Mesendoderm (in vitro differentiated cells): ENCODE results near the gene PAQR8.

Experiments used
- DNase-seq: peaks from one replicate; pipeline ENCODE4 v3.0.0; 2013
- H2AK5ac ChIP-seq: 2 replicates; pipeline ENCODE4 v1.6.1; 2013; ENCODE audit warnings: low read length, inconsistent platforms
- H2BK120ac ChIP-seq: 2 replicates; pipeline ENCODE4 v1.6.1; 2013; ENCODE audit warnings: low read depth, mild to moderate bottlenecking, low read length, moderate library complexity, mixed read lengths
- H2BK15ac ChIP-seq: replicated peaks from 2 replicates; pipeline ENCODE4 v1.6.1; 2013; ENCODE audit warnings: low read depth, mild to moderate bottlenecking, moderate library complexity
- H2BK5ac ChIP-seq: 2 replicates; pipeline ENCODE4 v1.6.1; 2013; ENCODE audit warnings: low read length, inconsistent platforms
- H3K18ac ChIP-seq: 2 replicates; pipeline ENCODE4 v1.6.1; 2013; ENCODE audit warnings: mild to moderate bottlenecking, low read length, mixed read lengths
- H3K23ac ChIP-seq: one replicate; pipeline ENCODE4 v1.6.1; 2013; ENCODE audit warnings: low read length
- H3K27ac ChIP-seq: 2 replicates; pipeline ENCODE4 v1.5.1; 2013; ENCODE audit warnings: low read depth, mild to moderate bottlenecking, inconsistent platforms, low read length, moderate library complexity
- H3K27me3 ChIP-seq: 2 replicates; pipeline ENCODE4 v1.6.1; 2013; ENCODE audit warnings: low read length, control low read depth, mild to moderate bottlenecking, inconsistent platforms; ENCODE audit not compliant: insufficient read depth, poor library complexity
- H3K36me3 ChIP-seq: 2 replicates; pipeline ENCODE4 v1.6.1; 2013; ENCODE audit warnings: low read length, inconsistent platforms; ENCODE audit not compliant: control insufficient read depth, insufficient read depth
- H3K4ac ChIP-seq: one replicate; pipeline ENCODE4 v1.6.1; 2013; ENCODE audit warnings: low read depth, mild to moderate bottlenecking, low read length, moderate library complexity
- H3K4me1 ChIP-seq: 2 replicates; pipeline ENCODE4 v1.6.1; 2013; ENCODE audit warnings: low read depth, low read length, inconsistent platforms; ENCODE audit not compliant: control insufficient read depth
- H3K4me2 ChIP-seq: 2 replicates; pipeline ENCODE4 v1.6.1; 2013; ENCODE audit warnings: low read length
- H3K4me3 ChIP-seq: 2 replicates; pipeline ENCODE4 v1.5.1; 2013; ENCODE audit warnings: mild to moderate bottlenecking, low read length
- H3K56ac ChIP-seq: one replicate; pipeline ENCODE4 v1.6.1; 2013; ENCODE audit warnings: low read length
- H3K79me1 ChIP-seq: 2 replicates; pipeline ENCODE4 v1.6.1; 2013; ENCODE audit warnings: low read length, inconsistent platforms
- H3K79me2 ChIP-seq: 2 replicates; pipeline ENCODE4 v1.6.1; 2013; ENCODE audit warnings: mild to moderate bottlenecking, low read length; ENCODE audit not compliant: control insufficient read depth, insufficient read depth
- H3K9ac ChIP-seq: 2 replicates; pipeline ENCODE4 v1.6.1; 2013; ENCODE audit warnings: low read length, inconsistent platforms
- H4K5ac ChIP-seq: one replicate; pipeline ENCODE4 v1.6.1; 2013; ENCODE audit warnings: low read length
- H4K8ac ChIP-seq: one replicate; pipeline ENCODE4 v1.6.1; 2013; ENCODE audit warnings: low read depth, mild to moderate bottlenecking, control low read depth, low read length, moderate library complexity
- WGBS: extraction: QIAGEN DNeasy Blood & Tissue Kit; methylation state at CpG from one replicate; pipeline ENCODE4 v1.1.7; 2013; ENCODE audit warnings: low lambda C conversion rate, missing lambda C conversion rate; ENCODE audit not compliant: insufficient coverage; ENCODE audit errors: extremely low coverage; 5-methylcytosine and 5-hydroxymethylcytosine counted together

Gene PAQR8

DNA sequence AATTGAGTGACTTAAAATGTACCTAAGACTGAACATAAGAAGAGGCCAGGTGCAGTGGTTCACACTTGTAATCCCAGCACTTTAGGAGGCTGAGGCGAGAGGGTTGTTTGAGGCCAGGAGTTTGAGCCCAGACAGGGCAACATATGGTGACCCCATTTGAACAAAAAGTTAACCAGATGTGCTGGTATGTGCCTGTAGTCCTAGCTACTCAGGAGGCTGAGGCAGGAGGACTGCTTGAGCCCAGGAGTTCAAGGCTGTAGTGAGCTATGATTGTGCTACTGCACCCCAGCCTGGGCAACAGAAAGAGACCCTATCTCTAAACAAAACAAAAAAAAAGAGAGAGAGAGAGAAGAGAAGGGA is 10.1 kb upstream of the PAQR8 start:
- no CpG with 5 or more reads among the region's 1 CpG for WGBS

GRCh38 chr6:52352239-52353018 is 9.5 kb upstream of the PAQR8 start:
- Histone ChIP-seq H2BK15ac (no peak overlapping the region), H2AK5ac (no peak overlapping the region), H3K4me2 (no peak overlapping the region), H3K36me3 (no peaks in the 10 kb centered on the region), H3K56ac (no peak overlapping the region), H2BK5ac (no peak overlapping the region), H2BK120ac (no peak overlapping the region), H4K5ac (no peak overlapping the region), H3K79me1 (no peaks in the 10 kb centered on the region), H3K4me3 (no peak overlapping the region), H4K8ac (no peak overlapping the region), H3K4ac (no peak overlapping the region), H3K9ac (no peak overlapping the region), H3K79me2 (no peaks in the 10 kb centered on the region), H3K18ac (no peak overlapping the region), H3K27ac (no peak overlapping the region), H3K4me1 (no peaks in the 10 kb centered on the region), H3K23ac (no peak overlapping the region), H3K27me3 (no peaks in the 10 kb centered on the region)
- DNase-seq, result peak; percentile 73
- no CpG with 5 or more reads among the region's 5 CpGs for WGBS

More for the DNA sequence above, 10.1 kb upstream of the PAQR8 start:
- Histone ChIP-seq H3K27me3 (no peaks in the 10 kb centered on the region), H4K8ac (no peak overlapping the region), H2AK5ac (no peak overlapping the region), H4K5ac (no peak overlapping the region), H3K23ac (no peak overlapping the region), H3K4ac (no peak overlapping the region), H3K27ac (no peak overlapping the region), H3K4me3 (no peak overlapping the region), H3K4me2 (no peak overlapping the region), H3K79me2 (no peaks in the 10 kb centered on the region), H3K79me1 (no peaks in the 10 kb centered on the region), H3K9ac (no peak overlapping the region), H2BK120ac (no peak overlapping the region), H2BK15ac (no peak overlapping the region), H3K56ac (no peak overlapping the region), H2BK5ac (no peak overlapping the region), H3K36me3 (no peaks in the 10 kb centered on the region), H3K4me1 (no peaks in the 10 kb centered on the region), H3K18ac (no peak overlapping the region)
- no peak for DNase-seq

- Histone ChIP-seq H2BK5ac (no peak overlapping the region), H3K27ac (no peak overlapping the region), H2BK15ac (no peak overlapping the region), H3K4me1 (no peaks in the 10 kb centered on the region), H4K5ac (no peak overlapping the region), H4K8ac (no peak overlapping the region), H3K56ac (no peak overlapping the region), H3K79me2 (no peaks in the 10 kb centered on the region), H2AK5ac (no peak overlapping the region), H3K4me2 (no peak overlapping the region), H3K9ac (no peak overlapping the region), H3K27me3 (no peaks in the 10 kb centered on the region), H3K4ac (no peak overlapping the region), H3K79me1 (no peaks in the 10 kb centered on the region), H2BK120ac (no peak overlapping the region), H3K23ac (no peak overlapping the region), H3K18ac (no peak overlapping the region), H3K4me3 (no peak overlapping the region), H3K36me3 (no peaks in the 10 kb centered on the region)
- no CpG with 5 or more reads among the region's 2 CpGs for WGBS
- DNase-seq, result no peak
These were observed 5.9 kb upstream of the PAQR8 start for GRCh38 chr6:52356017-52356416.

DNA sequence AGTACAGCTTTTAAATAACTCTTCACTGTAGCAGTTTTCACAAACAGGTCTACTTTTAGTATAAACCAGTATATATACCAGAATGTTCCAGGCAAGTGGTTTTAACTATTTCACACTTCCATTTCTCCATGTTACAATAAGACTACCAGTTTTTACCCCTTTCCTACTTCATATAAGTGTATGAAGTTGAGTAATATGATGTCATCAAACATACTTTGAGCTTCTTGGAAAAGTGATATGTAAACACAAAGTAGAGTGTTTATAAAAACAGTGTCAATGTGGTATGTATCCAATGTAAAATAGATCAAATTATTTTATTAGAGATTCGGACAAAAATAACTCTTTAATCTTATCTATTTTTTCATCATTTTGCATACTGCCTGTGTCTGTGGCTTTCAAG is 2.5 kb upstream of the PAQR8 start:
- no peak overlapping the region for H3K4me3 ChIP-seq
- no peak overlapping the region for H3K23ac ChIP-seq
- no peak overlapping the region for H2BK120ac ChIP-seq
- peaks cover 2% of the 10 kb centered on the region for H3K79me1 ChIP-seq
- no CpG with 5 or more reads among the region's 1 CpG for WGBS
- H3K18ac ChIP-seq, result no peak overlapping the region
- H2BK15ac ChIP-seq, result no peak overlapping the region
- H3K4me2 ChIP-seq, result no peak overlapping the region
- H4K5ac ChIP-seq, result no peak overlapping the region
- no peak overlapping the region for H2BK5ac ChIP-seq
- no peak overlapping the region for H3K9ac ChIP-seq
- no peaks in the 10 kb centered on the region for H3K4me1 ChIP-seq
- H2AK5ac ChIP-seq, result no peak overlapping the region
- H3K36me3 ChIP-seq, result no peaks in the 10 kb centered on the region
- no peaks in the 10 kb centered on the region for H3K27me3 ChIP-seq
- no peak overlapping the region for H3K27ac ChIP-seq
- H4K8ac ChIP-seq, result no peak overlapping the region
- H3K79me2 ChIP-seq, result no peaks in the 10 kb centered on the region
- no peak for DNase-seq
- H3K4ac ChIP-seq, result no peak overlapping the region
- no peak overlapping the region for H3K56ac ChIP-seq

DNA sequence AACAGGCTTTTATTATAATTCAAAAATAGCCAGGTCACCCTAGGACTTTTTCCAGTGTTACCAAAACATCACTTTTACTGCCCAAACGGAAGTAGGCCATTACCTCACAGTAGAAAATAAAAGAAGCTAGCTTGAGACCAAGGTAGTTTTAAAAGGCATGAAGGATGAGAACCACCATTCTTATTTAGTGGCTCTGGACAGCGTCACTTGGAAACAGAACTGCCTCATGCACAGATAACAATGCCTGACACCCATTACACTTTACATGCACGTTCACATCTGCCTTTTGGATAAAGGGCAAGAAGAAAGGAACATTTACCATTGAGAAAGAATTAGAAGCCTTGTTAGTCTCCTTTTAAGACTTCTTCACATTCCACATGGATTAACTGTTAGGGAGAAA is 1.9 kb upstream of the PAQR8 start:
- Histone ChIP-seq H3K27ac (no peak overlapping the region), H3K23ac (no peak overlapping the region), H3K36me3 (no peaks in the 10 kb centered on the region), H4K5ac (no peak overlapping the region), H3K79me2 (no peaks in the 10 kb centered on the region), H3K4me3 (no peak overlapping the region), H3K4me2 (no peak overlapping the region), H2BK5ac (no peak overlapping the region), H2AK5ac (no peak overlapping the region), H3K4me1 (no peaks in the 10 kb centered on the region), H2BK120ac (no peak overlapping the region), H2BK15ac (no peak overlapping the region), H3K9ac (no peak overlapping the region), H4K8ac (no peak overlapping the region), H3K18ac (no peak overlapping the region), H3K79me1 (peaks cover 2% of the 10 kb centered on the region), H3K27me3 (no peaks in the 10 kb centered on the region), H3K4ac (no peak overlapping the region), H3K56ac (no peak overlapping the region)
- no peak for DNase-seq
- no CpG with 5 or more reads among the region's 3 CpGs for WGBS
